Measurements from ENCODE around the gene CR1L. TPM values are rescaled to one million over a fixed set of nuclear protein-coding genes. Genes with fewer than 3 reads are reported as not detected.
"Not testable (repeated sequence)": the region's sequence is repeated elsewhere in the genome, so short reads cannot be mapped to it uniquely, and the experiment has no call there.

Gene CR1L
- total RNA-seq, 2 experiments from 2014 or later: not detected

GRCh38 chr1:207742850-207743555, 98.1 kb downstream of the CR1L start:
- Mint-ChIP-seq H3K27ac (no peak overlapping the region), H3K4me1 (ENCODE audit: low read depth) (peaks cover 8% of the 10 kb centered on the region), H3K9me3 (no peaks in the 10 kb centered on the region), H3K27me3 (ENCODE audit: low read depth) (no peaks in the 10 kb centered on the region), H3K36me3 (ENCODE audit: low read depth) (no peaks in the 10 kb centered on the region), H3K4me3 (no peak overlapping the region)
- intact Hi-C loops (cut with micrococcal nuclease): no loop called here
- no peak for DNase-seq
- CTCF ChIA-PET: no interaction called here

GRCh38 chr1:207744000-207744534, 99.1 kb downstream of the CR1L start:
- H3K4me1 Mint-ChIP-seq (ENCODE audit: low read depth): peaks cover 5% of the 10 kb centered on the region
- no peaks in the 10 kb centered on the region for H3K27me3 Mint-ChIP-seq (ENCODE audit: low read depth)
- H3K36me3 Mint-ChIP-seq (ENCODE audit: low read depth): no peaks in the 10 kb centered on the region
- H3K4me3 Mint-ChIP-seq: no peak overlapping the region
- intact Hi-C loops (cut with micrococcal nuclease): no loop called here
- H3K9me3 Mint-ChIP-seq: no peaks in the 10 kb centered on the region
- DNase-seq: no peak
- CTCF ChIA-PET: interaction anchor here (0.6 kb wide), 1 partner anchor 53 kb away, joined by 5 read pairs; no protein-coding TSS in a partner anchor
- no peak overlapping the region for H3K27ac Mint-ChIP-seq

GRCh38 chr1:207745285-207745684, 100.4 kb downstream of the CR1L start:
- CTCF ChIA-PET: no interaction called here
- Mint-ChIP-seq H3K27me3 (ENCODE audit: low read depth) (no peaks in the 10 kb centered on the region), H3K36me3 (ENCODE audit: low read depth) (no peaks in the 10 kb centered on the region), H3K27ac (no peak overlapping the region), H3K4me1 (ENCODE audit: low read depth) (peaks cover 15% of the 10 kb centered on the region), H3K9me3 (no peaks in the 10 kb centered on the region), H3K4me3 (no peak overlapping the region)
- intact Hi-C loops (cut with micrococcal nuclease): no loop called here
- no peak for DNase-seq

- CTCF ChIA-PET: interaction anchor here (0.6 kb wide), 1 partner anchor 51 kb away, joined by 3 read pairs; no protein-coding TSS in a partner anchor
- Mint-ChIP-seq H3K4me3 (no peak overlapping the region), H3K27ac (no peak overlapping the region), H3K27me3 (ENCODE audit: low read depth) (no peaks in the 10 kb centered on the region), H3K36me3 (ENCODE audit: low read depth) (no peaks in the 10 kb centered on the region), H3K4me1 (ENCODE audit: low read depth) (peaks cover 22% of the 10 kb centered on the region), H3K9me3 (no peaks in the 10 kb centered on the region)
- DNase-seq: no peak
- intact Hi-C loops (cut with micrococcal nuclease): no loop called here
These were observed 101.2 kb downstream of the CR1L start for GRCh38 chr1:207745839-207746767.

GRCh38 chr1:207747627-207748492, 102.9 kb downstream of the CR1L start:
- no peak for DNase-seq
- CTCF ChIA-PET: interaction anchor here (1.9 kb wide), 1 partner anchor 49 kb away, joined by 5 read pairs; no protein-coding TSS in a partner anchor
- peaks cover 5% of the 10 kb centered on the region for H3K36me3 Mint-ChIP-seq (ENCODE audit: low read depth)
- H3K27me3 Mint-ChIP-seq (ENCODE audit: low read depth): no peaks in the 10 kb centered on the region
- no peak overlapping the region for H3K4me3 Mint-ChIP-seq
- H3K4me1 Mint-ChIP-seq (ENCODE audit: low read depth): peaks cover 25% of the 10 kb centered on the region
- no peak overlapping the region for H3K27ac Mint-ChIP-seq
- no peaks in the 10 kb centered on the region for H3K9me3 Mint-ChIP-seq
- intact Hi-C loops (cut with micrococcal nuclease): no loop called here

GRCh38 chr1:207748737-207749528, 104.0 kb downstream of the CR1L start:
- Mint-ChIP-seq H3K9me3 (no peaks in the 10 kb centered on the region), H3K4me1 (ENCODE audit: low read depth) (peaks cover 30% of the 10 kb centered on the region), H3K36me3 (ENCODE audit: low read depth) (peaks cover 5% of the 10 kb centered on the region), H3K27me3 (ENCODE audit: low read depth) (no peaks in the 10 kb centered on the region), H3K4me3 (no peak overlapping the region), H3K27ac (no peak overlapping the region)
- intact Hi-C loops (cut with micrococcal nuclease): no loop called here
- CTCF ChIA-PET: interaction anchor here (1.9 kb wide), 1 partner anchor 48 kb away, joined by 5 read pairs; no protein-coding TSS in a partner anchor
- DNase-seq: no peak

GRCh38 chr1:207750631-207751305, 105.8 kb downstream of the CR1L start:
- CTCF ChIA-PET: no interaction called here
- Mint-ChIP-seq H3K4me3 (peak overlapping the region; percentile 92), H3K4me1 (ENCODE audit: low read depth) (peaks cover 47% of the 10 kb centered on the region), H3K9me3 (no peaks in the 10 kb centered on the region), H3K27ac (peak overlapping the region; percentile 98), H3K27me3 (ENCODE audit: low read depth) (no peaks in the 10 kb centered on the region), H3K36me3 (ENCODE audit: low read depth) (peaks cover 9% of the 10 kb centered on the region)
- intact Hi-C loops (cut with micrococcal nuclease): loop anchor here (1.0 to 10.0 kb wide), 4 partner anchors 133 to 1176 kb away; partner anchors contain the start of genes CD55 and CR1
- DNase-seq: no peak

GRCh38 chr1:207751463-207751789, 106.5 kb downstream of the CR1L start:
- peaks cover 15% of the 10 kb centered on the region for H3K36me3 Mint-ChIP-seq (ENCODE audit: low read depth)
- peak overlapping the region; percentile 92 for H3K4me3 Mint-ChIP-seq
- H3K4me1 Mint-ChIP-seq (ENCODE audit: low read depth): peaks cover 54% of the 10 kb centered on the region
- intact Hi-C loops (cut with micrococcal nuclease): loop anchor here (1.0 to 10.0 kb wide), 4 partner anchors 132 to 1177 kb away; partner anchors contain the start of genes CD55 and CR1
- peak overlapping the region; percentile 98 for H3K27ac Mint-ChIP-seq
- H3K27me3 Mint-ChIP-seq (ENCODE audit: low read depth); DNase-seq; H3K9me3 Mint-ChIP-seq; CTCF ChIA-PET: not testable (repeated sequence)

GRCh38 chr1:207751790-207752455, 107.0 kb downstream of the CR1L start, which contains the start of gene CD46:
Gene CD46, plus strand, starts transcription at chr1:207752054. Its CDS starts 159 bp downstream, at chr1:207752213.
- Mint-ChIP-seq H3K36me3 (ENCODE audit: low read depth) (peaks cover 20% of the 10 kb centered on the region), H3K4me1 (ENCODE audit: low read depth) (peaks cover 59% of the 10 kb centered on the region), H3K9me3 (no peaks in the 10 kb centered on the region), H3K4me3 (peak within 1 kb of the TSS; percentile 92), H3K27ac (peak within 1 kb of the TSS; percentile 98), H3K27me3 (ENCODE audit: low read depth) (no peaks in the 10 kb centered on the region)
- intact Hi-C loops (cut with micrococcal nuclease): loop anchor here (1.0 to 10.0 kb wide), 10 partner anchors 45 to 1177 kb away; partner anchors contain the start of genes CD55, CR1 and YOD1
- DNase-seq: peak; percentile 97
- CTCF ChIA-PET: interaction anchor here (1.2 to 1.8 kb wide), 2 partner anchors 44 to 46 kb away, joined by 6 to 7 read pairs; no protein-coding TSS in a partner anchor

GRCh38 chr1:207752456-207752998, 107.6 kb downstream of the CR1L start:
- Mint-ChIP-seq H3K4me1 (ENCODE audit: low read depth) (peaks cover 60% of the 10 kb centered on the region), H3K27me3 (ENCODE audit: low read depth) (no peaks in the 10 kb centered on the region), H3K4me3 (peak overlapping the region; percentile 92), H3K9me3 (no peaks in the 10 kb centered on the region), H3K27ac (peak overlapping the region; percentile 98), H3K36me3 (ENCODE audit: low read depth) (peaks cover 22% of the 10 kb centered on the region)
- intact Hi-C loops (cut with micrococcal nuclease): loop anchor here (1.0 to 10.0 kb wide), 9 partner anchors 45 to 1178 kb away; partner anchors contain the start of genes CD55, CR1 and YOD1
- CTCF ChIA-PET: interaction anchor here (0.8 to 1.8 kb wide), 3 partner anchors 33 to 45 kb away, joined by 6 to 7 read pairs (median 6); no protein-coding TSS in a partner anchor
- peak; percentile 53 for DNase-seq

All from activated naive CD4-positive, alpha-beta T cell treated with anti-CD3 and anti-CD28 coated beads for 36 hours (primary cell).